ENCODE measurements around the gene CACNA1D.
A peak's percentile ranks its signal among the peaks of the same experiment; 100 is the strongest.
"Not testable (repeated sequence)": the region's sequence is repeated elsewhere in the genome, so short reads cannot be mapped to it uniquely, and the experiment has no call there.

CACNA1D gene

GRCh38 chr3:53530205-53530604 lies 35.8 kb downstream of the CACNA1D start:
- no peak for DNase-seq

DNA sequence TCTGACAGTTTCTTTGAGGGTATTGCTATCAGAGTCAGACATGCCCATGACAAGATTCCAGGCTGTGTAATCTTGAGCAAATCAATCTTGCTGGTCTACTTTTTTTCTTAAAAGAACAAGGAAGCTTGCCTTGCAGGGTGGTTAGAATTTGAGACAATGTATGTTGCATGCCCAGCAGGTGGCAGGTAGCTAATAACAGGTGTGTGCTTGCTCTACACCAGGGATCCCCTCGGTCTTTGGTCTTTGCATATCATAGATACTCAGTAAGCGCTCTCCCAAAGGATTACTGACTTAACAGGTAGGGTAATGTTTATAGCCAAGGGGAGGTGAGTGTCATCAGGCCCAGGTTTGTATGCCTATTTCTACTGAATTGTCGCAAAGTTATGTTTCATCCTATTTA lies 37.3 kb downstream of the CACNA1D start:
- no peak for DNase-seq

GRCh38 chr3:53533472-53533871 lies 39.1 kb downstream of the CACNA1D start:
- DNase-seq: no peak

GRCh38 chr3:53534216-53534615 lies 39.8 kb downstream of the CACNA1D start:
- DNase-seq: no peak

DNA sequence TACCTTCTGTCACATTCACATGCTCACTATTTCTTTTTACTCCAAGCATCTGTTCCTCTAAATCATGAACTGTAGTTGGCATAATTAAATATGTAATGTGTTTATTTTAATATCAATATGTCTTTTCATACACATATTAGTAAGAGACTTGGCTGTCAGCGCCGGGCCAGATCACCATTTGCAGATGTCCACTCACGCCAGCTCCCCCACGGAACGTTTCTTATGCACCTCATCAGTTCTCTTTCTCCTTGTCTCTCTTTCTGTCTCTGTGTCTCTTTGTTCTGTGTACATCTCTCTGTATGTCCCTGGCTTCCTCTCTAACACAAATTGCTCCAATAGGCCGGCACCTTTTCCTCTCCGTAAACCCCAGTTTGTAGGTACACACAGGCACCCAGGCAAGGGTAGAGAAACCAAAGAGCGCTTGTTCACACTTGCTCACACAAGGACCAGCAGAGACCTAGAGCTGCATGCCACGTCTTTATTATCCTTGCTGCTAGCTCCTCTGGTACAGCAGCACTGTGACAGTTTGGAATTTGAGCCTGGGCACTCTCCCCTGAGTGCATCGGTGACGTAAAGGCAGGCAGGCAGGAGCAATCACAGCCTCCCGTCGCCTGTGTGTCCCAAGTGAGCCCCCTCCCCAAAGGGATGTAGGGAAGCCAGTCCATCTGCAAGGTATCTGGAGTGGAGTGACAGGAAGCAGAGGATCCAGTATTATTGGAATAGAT lies 40.4 kb downstream of the CACNA1D start:
- peak; percentile 24 to 72 for DNase-seq

DNA sequence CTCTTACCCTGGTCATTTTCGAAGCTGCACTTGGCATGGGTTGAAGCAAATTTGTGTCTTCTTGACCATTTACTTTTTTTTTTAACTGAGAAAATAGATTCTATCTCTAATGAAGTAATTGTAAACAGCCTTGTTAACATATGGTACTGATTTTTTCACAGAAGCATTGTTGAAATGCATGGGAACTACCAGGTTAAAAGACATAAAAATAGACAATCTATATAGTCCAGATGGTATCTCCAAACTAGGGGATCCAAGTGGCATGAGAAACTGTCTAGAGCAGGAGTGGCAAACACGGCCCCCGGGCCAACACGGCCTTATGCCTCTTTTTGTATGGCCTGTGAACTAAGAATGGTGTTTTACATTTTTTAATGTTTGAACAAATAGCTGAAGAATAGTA lies 41.9 kb downstream of the CACNA1D start:
- DNase-seq: no peak

GRCh38 chr3:53544357-53544756 lies 49.9 kb downstream of the CACNA1D start:
- DNase-seq: no peak

DNA sequence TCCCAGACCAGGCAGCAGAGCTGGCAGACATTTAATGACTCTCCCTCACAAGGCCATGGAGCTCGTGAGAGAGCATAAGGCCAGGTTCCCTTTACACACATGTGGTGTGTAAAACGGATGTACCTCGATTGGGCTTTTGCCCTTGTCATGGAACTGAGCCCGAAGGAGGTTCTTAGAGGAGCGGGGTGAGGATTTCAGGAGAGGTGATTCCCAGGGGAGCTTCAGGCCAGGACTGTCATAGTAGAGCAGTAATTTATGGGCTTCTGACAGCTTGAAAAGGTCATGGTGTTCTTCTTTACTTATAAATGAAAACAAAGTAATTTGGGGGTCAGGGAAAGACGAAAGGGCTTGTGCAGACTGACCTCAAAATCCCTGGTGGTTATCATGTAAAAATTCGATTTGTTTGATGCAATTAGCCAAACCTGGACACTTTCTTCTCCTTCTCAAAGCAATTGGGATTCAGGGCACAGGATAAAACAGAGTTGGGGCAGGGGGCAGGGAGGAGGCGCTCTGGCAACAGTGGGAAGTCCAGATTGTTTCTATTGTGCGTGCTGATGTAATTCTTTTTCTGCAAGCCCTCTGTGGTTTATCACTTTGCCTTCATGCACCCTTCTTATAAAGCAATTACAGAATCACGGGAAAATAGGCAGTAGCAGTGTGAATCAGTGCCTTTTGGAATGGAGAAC lies 51.0 kb downstream of the CACNA1D start:
- DNase-seq: no peak

DNA sequence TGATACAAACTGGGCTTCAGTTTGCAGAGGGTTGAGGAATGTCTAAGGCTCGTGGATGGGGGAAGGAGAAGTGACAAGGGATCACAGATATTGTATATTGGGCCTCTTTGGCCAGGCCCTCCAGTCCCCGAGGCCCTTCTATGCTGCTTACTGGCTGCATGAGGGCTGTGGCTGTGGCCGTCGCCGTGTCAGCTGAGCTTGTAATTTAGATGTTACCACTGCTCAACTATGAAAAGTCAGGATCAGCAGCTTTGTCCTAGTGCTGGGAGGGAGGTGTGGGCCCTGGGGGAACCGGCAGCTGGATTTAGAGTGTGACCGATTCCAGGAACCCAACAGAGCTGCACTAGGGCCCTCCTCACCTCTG lies 51.6 kb downstream of the CACNA1D start:
- DNase-seq: no peak

GRCh38 chr3:53547327-53547726 lies 52.9 kb downstream of the CACNA1D start:
- no peak for DNase-seq

DNA sequence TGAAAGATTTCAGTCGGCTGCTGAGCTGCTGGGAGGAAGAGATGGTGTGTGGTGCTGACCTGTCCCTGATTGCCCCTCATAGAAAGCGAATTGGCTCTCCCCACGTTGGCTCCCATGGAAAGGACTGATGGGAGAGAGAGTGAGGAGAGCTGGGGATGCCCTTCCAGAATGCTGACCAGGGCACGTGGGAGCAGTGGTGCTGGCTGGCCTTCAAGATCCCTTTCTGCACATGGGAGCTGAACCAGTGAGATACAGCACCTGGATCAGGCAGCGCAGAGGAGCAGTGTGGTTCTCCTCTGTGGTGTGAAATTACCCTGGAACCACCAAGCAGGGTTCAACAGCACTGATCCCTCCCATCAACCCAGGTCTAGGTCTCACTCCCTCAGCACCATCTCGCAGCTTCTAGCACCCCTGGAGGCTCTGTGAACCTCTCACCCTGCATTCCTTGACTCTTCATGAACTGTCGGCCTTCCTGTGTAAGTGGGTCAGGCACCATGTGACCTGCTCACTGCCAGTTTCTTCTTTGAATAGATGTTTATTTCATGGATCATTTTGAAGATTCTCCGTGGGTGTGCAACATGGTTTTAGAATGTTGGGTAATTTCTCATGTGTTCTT lies 55.7 kb downstream of the CACNA1D start:
- DNase-seq: no peak

- no peak for DNase-seq
These were observed 56.9 kb downstream of the CACNA1D start for GRCh38 chr3:53551324-53551723.

- DNase-seq: no peak
These were observed 58.3 kb downstream of the CACNA1D start for GRCh38 chr3:53552730-53553129.

GRCh38 chr3:53553200-53553599 lies 58.8 kb downstream of the CACNA1D start:
- DNase-seq: no peak

DNA sequence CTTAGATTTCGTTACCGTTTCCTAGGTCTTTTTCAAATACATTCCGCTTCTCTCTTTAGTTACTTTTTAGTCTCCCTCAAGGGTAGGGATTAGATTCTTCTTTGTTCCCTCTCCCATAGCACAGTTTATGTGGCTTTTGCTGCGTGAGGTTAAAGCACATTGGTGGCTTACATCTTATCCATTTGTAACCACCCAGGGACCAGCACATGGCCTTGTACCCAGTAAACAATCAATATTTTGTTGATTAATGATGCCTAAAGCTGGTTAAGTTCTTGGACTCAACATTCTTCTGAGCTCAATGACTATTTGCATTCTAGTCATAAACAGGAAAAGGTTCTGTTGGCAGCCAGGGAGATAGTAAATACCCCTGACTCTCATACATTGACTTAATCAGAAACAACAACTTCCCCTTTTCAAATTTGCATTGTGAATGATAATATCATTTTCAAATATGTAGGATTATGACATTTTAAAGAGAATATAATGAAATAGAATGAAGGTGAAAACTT lies 60.2 kb downstream of the CACNA1D start:
- no peak for DNase-seq

- no peak for DNase-seq
These were observed 60.7 kb downstream of the CACNA1D start for GRCh38 chr3:53555068-53555588.

DNA sequence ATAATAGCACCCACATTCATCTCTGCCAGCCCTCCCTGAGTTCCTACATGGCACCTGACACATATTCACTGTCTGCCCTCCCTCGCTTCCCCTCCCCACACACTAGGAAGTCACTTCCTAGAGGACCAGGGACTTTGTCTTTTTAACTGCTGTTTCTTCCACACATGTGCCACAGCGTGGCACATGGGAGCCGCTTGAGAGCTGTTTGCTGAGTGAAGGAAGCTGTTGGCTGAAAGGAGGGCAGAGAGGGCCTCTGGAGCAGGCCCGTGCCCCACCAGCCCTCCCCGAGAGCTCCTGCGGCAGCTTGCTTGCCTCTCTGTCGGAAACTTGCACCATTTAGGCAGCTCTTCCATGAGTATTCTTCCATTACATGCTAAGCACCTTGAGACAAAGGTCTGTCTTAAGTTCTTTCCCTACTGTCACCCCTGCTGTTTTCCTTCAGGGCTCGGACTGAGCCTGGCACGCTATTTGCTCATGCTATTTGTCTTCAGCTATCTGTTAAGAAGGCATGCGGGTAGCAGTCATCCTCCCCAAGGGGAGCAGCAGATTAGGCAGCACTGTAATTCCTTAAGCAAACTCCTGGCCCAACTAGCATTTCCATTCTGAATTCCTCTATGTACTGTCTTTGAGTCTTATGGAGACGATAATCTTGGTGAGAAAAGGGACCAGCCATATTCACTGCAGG lies 72.2 kb downstream of the CACNA1D start:
- DNase-seq: no peak

GRCh38 chr3:53570081-53570480 lies 75.7 kb downstream of the CACNA1D start:
- DNase-seq: no peak

DNA sequence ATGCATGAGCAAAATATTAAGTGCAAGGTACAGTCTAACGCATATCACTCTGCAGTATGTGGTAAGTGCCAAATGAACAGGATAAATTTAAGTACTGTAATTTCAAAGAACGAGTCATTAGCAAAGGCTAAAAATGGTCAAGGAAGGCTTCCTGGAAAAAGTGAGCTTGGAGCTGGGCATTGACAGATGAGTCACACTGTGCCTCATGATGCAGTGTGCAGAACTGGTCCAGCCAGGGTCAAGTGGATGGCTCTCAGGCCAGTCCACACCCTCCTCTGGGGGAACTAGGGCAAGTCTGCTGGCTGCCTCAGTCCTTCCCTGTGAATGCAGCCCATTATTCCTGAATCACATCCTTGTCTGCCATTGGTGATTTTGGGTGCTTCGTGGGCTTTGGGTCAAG lies 76.3 kb downstream of the CACNA1D start:
- peak; percentile 8 to 34 for DNase-seq

- no peak for DNase-seq
These were observed 76.9 kb downstream of the CACNA1D start for GRCh38 chr3:53571264-53571663.

- DNase-seq: not testable (repeated sequence)
These were observed 77.8 kb downstream of the CACNA1D start for GRCh38 chr3:53572184-53572583.

- no peak for DNase-seq
These were observed 83.1 kb downstream of the CACNA1D start for GRCh38 chr3:53577506-53577905.

DNA sequence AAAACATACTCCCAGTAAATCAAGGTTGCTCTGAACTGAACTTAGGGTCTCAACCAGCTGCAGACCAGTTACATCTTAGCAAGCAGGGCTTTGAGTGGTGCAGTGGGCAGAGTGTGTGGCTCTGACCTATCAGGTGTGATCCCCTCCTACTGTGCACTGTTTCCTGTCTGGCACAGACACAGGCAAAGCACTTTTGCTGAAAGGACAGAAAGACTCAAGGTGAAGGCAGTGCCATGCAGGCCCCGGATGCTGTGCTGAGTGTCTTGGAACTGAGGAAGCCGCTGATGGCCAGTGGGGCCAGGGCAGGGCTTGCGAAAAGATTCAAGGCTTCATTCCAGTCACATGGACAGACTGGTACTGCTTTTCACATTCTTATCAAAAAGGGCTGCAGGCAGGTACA lies 85.2 kb downstream of the CACNA1D start:
- no peak for DNase-seq
